ACHN (cell line): ENCODE measurements around the gene NEDD4L.
A peak's percentile ranks its signal among the peaks of the same experiment; 100 is the strongest.

Experiments
- DNase-seq: peaks from one replicate; pipeline ENCODE4 v3.0.0-alpha.2; 2015
- in situ Hi-C: cut with HindIII; loops from 2 replicates; pipeline ENCODE4 v1.10.0; 2017; ENCODE audit warnings: low sequenced_read_pairs, low pct_ligation_motif_present, low pct_unique_long_range_greater_than_20kb

The NEDD4L gene

GRCh38 chr18:58183226-58183625 is 139.2 kb downstream of the NEDD4L start:
- in situ Hi-C loops, result no loop called here
- DNase-seq, result no peak

- DNase-seq, result peak; percentile 93
- in situ Hi-C loops, result no loop called here
Measured at GRCh38 chr18:58186258-58186948, 142.4 kb downstream of the NEDD4L start.

DNA sequence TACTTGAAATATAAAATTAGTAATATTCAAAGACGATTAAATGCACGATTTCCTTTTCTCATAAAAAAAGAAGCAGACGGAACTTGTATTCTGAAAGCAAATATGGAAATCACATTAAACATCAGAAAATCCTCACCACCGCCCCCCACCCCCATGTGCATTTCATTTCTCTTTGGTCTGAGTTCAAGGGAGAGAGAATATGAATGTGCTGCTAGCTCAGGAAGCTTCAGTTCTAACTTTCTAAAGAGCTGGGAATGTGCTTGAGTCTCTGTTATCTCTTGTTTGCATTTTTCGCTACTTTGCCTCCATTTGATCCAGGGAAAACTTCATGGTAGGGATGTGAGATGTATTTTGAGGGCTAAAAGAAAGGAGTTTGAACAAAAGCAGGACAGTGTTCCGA is 143.6 kb downstream of the NEDD4L start:
- no peak for DNase-seq
- in situ Hi-C loops, result no loop called here

DNA sequence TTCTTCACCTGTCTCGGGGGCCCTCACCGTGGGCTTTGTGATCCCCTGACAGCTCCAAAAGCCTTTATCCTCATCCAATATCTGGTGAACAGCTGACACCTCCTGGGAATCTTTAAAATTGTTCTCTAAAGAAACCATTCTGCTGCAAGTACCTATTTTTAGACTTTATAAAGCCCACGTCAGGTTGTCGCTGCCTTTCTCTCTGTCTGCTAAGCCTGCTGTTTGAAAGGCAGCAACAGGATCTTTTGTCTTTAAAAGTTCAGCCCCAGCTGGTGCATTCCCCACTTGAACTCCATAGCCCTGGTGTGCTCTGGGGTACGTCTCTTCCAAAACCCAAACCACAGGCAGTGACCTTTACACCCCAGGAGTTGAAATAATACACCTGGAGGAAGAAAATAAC is 145.0 kb downstream of the NEDD4L start:
- DNase-seq, result no peak
- in situ Hi-C loops, result no loop called here

DNA sequence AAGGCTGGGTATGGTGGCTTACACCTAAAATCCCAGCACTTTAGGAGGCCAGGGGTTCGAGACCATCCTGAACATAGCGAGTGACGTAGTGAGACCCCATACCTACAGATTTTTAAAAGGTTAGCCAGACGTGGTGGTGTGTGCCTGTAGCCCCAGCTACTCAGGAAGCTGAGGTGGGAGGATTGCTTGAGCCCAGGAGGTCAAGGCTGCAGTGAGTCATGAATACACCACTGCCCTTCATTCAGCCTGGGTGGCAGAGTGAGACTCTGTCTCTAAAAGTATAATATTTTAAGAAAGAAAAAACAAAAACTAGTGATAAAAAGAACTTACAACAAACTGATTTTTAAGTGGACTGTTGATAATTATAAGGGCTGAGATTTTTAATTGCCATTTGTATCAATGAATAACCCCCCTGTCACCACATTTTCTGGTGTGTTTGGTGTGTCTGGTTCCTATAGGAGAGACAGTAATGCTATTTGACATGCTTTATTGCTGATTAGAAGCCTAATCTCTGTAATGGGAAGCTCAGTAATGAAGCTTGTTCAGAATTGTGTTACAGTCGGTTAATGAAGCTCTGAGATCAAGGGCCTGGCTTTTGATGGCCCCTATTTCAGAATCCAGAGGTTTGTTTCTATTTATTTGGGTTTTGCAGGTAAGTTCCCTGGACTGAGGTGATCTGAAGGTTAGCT is 147.0 kb downstream of the NEDD4L start:
- in situ Hi-C loops, result no loop called here
- DNase-seq, result peak; percentile 19

GRCh38 chr18:58191626-58192025 is 147.6 kb downstream of the NEDD4L start:
- in situ Hi-C loops, result no loop called here

GRCh38 chr18:58192519-58192918 is 148.5 kb downstream of the NEDD4L start:
- in situ Hi-C loops, result no loop called here
- no peak for DNase-seq

More at GRCh38 chr18:58191626-58192025, 147.6 kb downstream of the NEDD4L start:
- DNase-seq, result no peak

DNA sequence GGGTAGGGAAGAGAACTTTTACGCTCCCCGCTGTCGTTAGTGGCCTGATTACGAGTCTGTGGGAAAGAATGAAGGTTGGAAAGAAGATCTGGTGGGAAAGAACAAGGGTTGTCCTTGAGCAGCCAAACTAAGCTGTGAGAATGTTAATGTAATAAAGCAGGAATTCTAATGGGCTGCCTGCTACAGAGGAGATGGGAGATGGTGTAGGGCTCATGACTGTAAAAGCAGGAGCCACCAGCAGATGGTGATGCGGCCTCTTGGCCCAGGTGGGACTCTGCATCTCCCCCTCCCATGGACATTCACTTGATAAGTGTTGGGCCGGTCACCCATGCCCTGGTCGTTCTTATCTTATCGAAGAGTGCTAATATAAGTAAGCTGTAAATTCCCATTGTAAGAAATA is 150.0 kb downstream of the NEDD4L start:
- DNase-seq, result no peak
- in situ Hi-C loops, result no loop called here

DNA sequence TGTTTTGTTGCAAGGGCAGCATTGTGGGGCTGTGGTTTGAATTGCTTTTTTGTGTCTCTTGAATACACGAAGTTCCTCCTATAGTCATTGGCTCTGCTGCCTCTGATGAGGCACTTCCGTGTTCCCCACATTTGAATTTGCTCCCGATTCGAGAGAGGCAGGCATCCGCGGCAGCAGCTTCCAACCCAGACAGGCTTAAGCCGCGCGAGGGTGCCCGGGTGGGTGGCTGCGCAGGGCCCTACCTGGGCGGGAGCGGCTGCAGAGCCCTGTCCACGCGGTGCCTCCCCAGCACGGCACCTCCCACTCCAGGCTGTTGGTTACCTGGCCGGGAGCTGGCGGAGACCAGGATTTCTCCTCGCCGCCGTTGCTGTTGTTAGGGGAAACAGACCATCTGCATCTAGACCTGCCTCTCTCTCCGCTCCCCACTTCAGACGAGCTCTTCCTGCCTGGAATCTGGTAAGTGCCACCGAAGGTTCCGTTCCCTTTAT is 151.3 kb downstream of the NEDD4L start:
- in situ Hi-C loops, result no loop called here
- DNase-seq, result peak; percentile 27

DNA sequence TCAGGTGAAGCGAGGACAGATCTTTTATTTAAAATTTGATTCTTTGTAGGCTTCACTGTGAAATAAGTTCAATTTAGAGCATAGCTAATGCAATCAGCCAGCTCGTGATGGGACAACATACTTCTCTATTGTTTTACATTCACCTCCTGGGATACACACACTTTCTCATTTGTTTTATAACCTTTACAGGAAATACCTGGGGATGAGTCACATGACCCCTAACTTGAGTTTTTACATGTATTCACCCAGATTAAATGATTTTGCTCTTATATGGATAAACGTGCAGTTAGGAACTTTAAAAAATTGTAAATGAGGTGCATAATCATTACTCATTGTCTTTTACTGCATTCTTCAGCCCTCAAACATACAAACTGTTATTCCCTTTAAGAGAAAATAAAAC is 152.1 kb downstream of the NEDD4L start:
- DNase-seq, result no peak
- in situ Hi-C loops, result no loop called here

- DNase-seq, result no peak
- in situ Hi-C loops, result no loop called here
Measured at GRCh38 chr18:58196881-58197872, 153.2 kb downstream of the NEDD4L start.

- no peak for DNase-seq
- in situ Hi-C loops, result no loop called here
Measured at GRCh38 chr18:58201268-58201667, 157.2 kb downstream of the NEDD4L start.

DNA sequence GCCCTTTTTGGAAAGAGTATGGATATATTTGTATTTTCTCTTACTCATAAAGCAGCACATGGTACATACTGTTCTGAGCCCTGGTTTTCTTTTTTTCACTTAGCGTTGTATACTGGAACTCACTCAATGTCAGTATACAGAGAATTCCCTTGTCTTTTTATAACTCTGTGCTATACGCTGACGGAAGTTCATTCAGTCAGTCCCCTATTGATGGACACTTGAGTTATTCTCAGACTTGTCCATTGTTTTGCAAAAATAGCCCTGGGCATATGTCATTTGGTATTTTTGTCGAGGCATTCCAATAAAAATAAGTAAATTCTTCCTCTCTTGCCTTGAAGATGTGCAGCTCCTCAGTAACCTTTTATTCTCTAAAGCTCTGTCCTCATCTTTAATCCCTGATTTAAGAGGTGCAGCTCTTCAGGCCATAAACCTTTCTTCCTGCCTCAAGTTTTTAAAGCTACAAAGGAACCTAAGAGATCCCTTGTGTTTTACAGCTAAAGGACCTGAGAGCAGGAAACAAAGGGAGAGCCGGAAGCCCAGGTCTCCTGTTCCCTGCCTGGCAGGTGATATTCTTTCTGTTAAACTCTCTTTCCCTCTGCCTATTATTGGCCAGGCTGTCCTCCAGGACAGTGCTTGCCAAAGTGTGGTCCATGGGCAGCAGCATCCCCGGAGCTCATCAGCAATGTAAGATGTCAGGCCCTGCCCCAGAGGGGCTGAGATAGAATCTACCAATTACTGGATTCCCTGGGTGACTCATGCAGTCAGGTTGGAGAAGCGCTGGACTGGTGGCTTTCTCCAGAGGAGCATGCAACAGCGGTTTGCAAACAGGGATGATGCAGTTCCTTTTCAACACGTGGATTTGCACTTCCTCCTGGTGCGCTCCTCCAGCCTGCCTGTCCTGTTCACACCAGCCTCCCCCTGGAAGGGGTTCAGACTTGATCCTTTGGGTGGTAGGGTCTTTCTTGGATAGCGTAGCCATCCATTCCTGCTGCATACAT is 158.0 kb downstream of the NEDD4L start:
- in situ Hi-C loops, result no loop called here
- peak; percentile 61 for DNase-seq

- no peak for DNase-seq
- in situ Hi-C loops, result no loop called here
Measured at GRCh38 chr18:58204776-58205442, 160.9 kb downstream of the NEDD4L start.

DNA sequence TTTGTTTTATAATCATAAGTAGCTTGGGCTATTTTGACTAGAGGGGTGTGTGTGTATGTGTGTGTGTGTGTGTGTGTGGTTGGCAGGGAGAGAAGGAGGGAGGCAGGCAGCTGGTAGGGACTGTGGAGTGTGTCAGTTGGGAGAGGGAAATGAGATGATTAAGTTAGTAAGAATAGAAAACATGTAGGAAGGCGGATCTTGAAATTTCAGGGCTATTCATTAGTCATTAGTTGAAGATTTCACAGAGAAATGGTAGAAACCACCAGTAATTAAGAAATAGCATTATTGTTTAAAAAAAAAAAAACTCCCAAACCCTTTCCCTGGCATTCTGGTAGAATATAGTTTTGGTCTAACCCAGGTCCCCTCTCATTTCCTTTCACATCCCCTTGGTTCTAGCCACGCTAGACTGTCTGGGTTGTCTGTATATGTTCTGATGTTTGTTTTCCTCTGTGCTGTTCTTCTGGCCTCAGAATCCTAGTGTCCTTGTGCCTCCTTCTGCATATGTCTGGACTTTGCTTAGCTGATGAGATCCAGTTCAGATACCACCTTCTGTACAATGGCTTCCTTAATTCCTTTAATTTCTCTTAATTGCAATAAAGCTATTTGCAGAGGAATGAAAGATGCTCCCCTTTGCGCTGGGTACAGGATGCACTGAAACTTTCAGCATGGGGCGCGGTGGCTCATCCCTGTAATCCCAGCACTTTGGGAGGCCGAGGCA is 161.6 kb downstream of the NEDD4L start:
- in situ Hi-C loops, result no loop called here
- no peak for DNase-seq

GRCh38 chr18:58207520-58208152 is 163.6 kb downstream of the NEDD4L start:
- in situ Hi-C loops, result no loop called here

More at GRCh38 chr18:58207520-58208152, 163.6 kb downstream of the NEDD4L start:
- DNase-seq, result no peak
